ENCODE data around the gene SEC24B. TPM values are rescaled to one million over a fixed set of nuclear protein-coding genes. Genes with fewer than 3 reads are reported as not detected.
A peak's percentile ranks its signal among the peaks of the same experiment; 100 is the strongest.

SEC24B gene
- total RNA-seq, 2 experiments from 2014 or later: 25.8 to 26.0 TPM

- H3K9me3 Mint-ChIP-seq: peaks cover 8% of the 10 kb centered on the region
- intact Hi-C loops (cut with micrococcal nuclease): loop anchor here (5.0 kb wide), 1 partner anchor 140 kb away; the partner anchor contains the start of gene SEC24B
- H3K27ac Mint-ChIP-seq: no peak overlapping the region
- H3K36me3 Mint-ChIP-seq (ENCODE audit: low read depth): peaks cover 32% of the 10 kb centered on the region
- POLR2A ChIA-PET: interaction anchor here (1.0 kb wide), 1 partner anchor 9 kb away, joined by 5 read pairs; no protein-coding TSS in a partner anchor
- ATAC-seq (no peak), DNase-seq (no peak)
- TF ChIP-seq, protein P1, sequence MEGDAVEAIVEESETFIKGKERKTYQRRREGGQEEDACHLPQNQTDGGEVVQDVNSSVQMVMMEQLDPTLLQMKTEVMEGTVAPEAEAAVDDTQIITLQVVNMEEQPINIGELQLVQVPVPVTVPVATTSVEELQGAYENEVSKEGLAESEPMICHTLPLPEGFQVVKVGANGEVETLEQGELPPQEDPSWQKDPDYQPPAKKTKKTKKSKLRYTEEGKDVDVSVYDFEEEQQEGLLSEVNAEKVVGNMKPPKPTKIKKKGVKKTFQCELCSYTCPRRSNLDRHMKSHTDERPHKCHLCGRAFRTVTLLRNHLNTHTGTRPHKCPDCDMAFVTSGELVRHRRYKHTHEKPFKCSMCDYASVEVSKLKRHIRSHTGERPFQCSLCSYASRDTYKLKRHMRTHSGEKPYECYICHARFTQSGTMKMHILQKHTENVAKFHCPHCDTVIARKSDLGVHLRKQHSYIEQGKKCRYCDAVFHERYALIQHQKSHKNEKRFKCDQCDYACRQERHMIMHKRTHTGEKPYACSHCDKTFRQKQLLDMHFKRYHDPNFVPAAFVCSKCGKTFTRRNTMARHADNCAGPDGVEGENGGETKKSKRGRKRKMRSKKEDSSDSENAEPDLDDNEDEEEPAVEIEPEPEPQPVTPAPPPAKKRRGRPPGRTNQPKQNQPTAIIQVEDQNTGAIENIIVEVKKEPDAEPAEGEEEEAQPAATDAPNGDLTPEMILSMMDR (IDR thresholded peaks at IDR 0.05): no peak
- CTCF ChIA-PET: interaction anchor here (0.6 to 2.0 kb wide), 2 partner anchors 10 to 57 kb away, joined by 3 to 14 read pairs; no protein-coding TSS in a partner anchor
- peaks cover 63% of the 10 kb centered on the region for H3K4me1 Mint-ChIP-seq (ENCODE audit: low read depth)
- no peaks in the 10 kb centered on the region for H3K27me3 Mint-ChIP-seq
- no peak overlapping the region for H3K4me3 Mint-ChIP-seq
Measured at GRCh38 chr4:109572154-109572553, 138.5 kb downstream of the SEC24B start.

DNA sequence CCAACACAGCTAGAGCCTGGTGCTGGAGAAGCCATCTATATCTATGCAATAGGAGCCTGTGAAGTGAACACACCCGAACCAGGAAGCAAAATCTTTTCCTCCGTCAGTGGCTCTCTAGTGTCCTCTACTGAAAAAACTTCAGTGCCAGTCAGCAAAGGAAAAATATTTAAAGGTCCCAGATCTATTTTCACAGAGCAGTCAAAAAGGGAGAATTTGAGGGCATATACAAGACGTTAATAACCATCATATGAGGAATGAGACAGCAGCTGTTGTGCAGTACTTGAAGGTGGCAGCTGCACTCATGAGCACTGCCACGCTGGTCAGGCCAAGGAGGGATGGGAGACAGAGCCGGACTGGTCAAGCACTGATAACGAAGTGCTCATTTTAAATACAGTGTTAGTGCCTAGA lies 140.8 kb downstream of the SEC24B start:
- peaks cover 34% of the 10 kb centered on the region for H3K36me3 Mint-ChIP-seq (ENCODE audit: low read depth)
- H3K9me3 Mint-ChIP-seq: peaks cover 9% of the 10 kb centered on the region
- ChIA-PET CTCF (interaction anchor here (1.0 to 1.9 kb wide), 7 partner anchors 10 to 141 kb away, joined by 3 to 8 read pairs (median 4); partner anchors contain the start of genes CASP6 and SEC24B), POLR2A (interaction anchor here (0.6 to 2.7 kb wide), 5 partner anchors 12 to 129 kb away, joined by 3 to 14 read pairs (median 4); partner anchors contain the start of genes CASP6 and MCUB)
- TF ChIP-seq, protein P1 (IDR thresholded peaks at IDR 0.05): no peak
- ATAC-seq (peak; percentile 38), DNase-seq (no peak)
- H3K27me3 Mint-ChIP-seq: no peaks in the 10 kb centered on the region
- intact Hi-C loops (cut with micrococcal nuclease): loop anchor here (5.0 kb wide), 1 partner anchor 142 kb away; the partner anchor contains the start of gene SEC24B
- H3K4me1 Mint-ChIP-seq (ENCODE audit: low read depth): peaks cover 64% of the 10 kb centered on the region
- H3K27ac Mint-ChIP-seq: peak overlapping the region; percentile 77
- H3K4me3 Mint-ChIP-seq: peak overlapping the region; percentile 46

DNA sequence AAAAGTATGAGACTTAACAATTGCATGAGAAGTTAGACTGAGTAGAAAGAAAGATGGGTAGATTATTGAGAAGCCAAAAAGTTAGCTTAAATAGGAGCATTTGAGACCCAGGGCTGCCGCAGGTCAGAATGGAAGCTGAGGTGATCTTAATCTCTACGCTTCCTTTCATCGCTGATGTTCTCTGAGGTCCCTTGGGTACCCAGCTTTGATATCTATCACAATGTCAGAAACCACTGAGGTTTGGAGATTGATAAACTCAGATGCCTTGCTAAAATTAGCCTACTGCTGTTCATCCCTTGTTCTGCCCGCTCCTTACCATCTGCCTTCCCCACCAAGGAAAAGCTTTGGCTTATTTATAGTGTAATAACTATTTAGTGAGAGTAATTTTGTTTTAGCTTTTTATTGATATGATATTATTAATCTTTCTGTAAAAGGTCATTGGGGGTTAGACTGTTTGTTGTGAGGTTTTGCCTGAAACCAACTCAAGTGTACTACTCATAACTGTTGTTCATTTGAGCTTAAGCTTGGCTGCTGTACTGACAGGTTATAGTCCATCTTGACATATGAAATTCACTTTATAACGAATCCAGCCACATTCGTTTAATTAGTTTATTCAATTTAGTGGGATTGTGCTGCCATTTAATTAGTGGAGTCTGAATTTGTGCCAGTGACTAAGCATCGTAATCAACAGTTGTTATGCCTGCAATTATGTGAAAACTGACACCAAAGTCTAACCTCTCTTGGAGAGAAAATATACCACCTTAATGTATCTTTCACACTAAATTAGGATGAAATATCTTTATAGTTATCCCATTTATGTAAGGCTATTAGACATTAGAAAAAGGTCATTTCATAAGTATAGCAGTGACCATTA lies 141.6 kb downstream of the SEC24B start:
- ATAC-seq: peak; percentile 43
- Mint-ChIP-seq H3K27ac (peak overlapping the region; percentile 77), H3K4me1 (ENCODE audit: low read depth) (peaks cover 57% of the 10 kb centered on the region)

DNA sequence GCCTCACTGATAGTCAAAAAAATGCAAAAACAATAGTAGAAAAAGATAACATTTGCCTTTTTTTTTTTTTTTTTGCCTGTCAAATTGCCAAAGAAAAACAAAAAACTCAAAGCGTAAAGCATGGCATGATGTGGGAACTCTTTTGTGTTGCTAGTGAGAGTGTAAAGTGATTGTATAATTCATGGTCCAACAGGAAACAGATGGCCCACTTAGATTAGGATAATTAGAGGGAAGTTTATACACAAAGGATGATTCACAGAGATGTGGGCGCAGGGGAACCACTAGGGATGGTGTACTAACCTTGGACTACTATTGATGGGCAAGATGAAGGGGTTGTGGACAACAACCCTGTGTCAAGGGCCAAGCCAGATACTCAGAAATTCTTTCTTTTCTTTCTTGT lies 142.8 kb downstream of the SEC24B start:
- Mint-ChIP-seq H3K4me3 (no peak overlapping the region), H3K4me1 (ENCODE audit: low read depth) (peaks cover 50% of the 10 kb centered on the region), H3K27ac (peak overlapping the region; percentile 71), H3K9me3 (peaks cover 7% of the 10 kb centered on the region), H3K27me3 (no peaks in the 10 kb centered on the region), H3K36me3 (ENCODE audit: low read depth) (peaks cover 34% of the 10 kb centered on the region)
- TF ChIP-seq, protein P1 (IDR thresholded peaks at IDR 0.05): no peak
- POLR2A ChIA-PET: no interaction called here
- no peak for ATAC-seq
- CTCF ChIA-PET: interaction anchor here (1.0 to 1.2 kb wide), 2 partner anchors 40 to 143 kb away, joined by 3 to 4 read pairs; no protein-coding TSS in a partner anchor
- intact Hi-C loops (cut with micrococcal nuclease): no loop called here
- DNase-seq: no peak

More for the DNA sequence above, 141.6 kb downstream of the SEC24B start:
- ChIA-PET POLR2A (interaction anchor here (0.6 to 2.7 kb wide), 4 partner anchors 12 to 56 kb away, joined by 3 to 14 read pairs (median 4); partner anchors contain the start of gene MCUB), CTCF (interaction anchor here (1.1 to 1.9 kb wide), 5 partner anchors 11 to 128 kb away, joined by 4 to 8 read pairs (median 5); partner anchors contain the start of gene CASP6)
- TF ChIP-seq, protein P1 (IDR thresholded peaks at IDR 0.05): no peak
- intact Hi-C loops (cut with micrococcal nuclease): loop anchor here (5.0 kb wide), 1 partner anchor 143 kb away; the partner anchor contains the start of gene SEC24B
- Mint-ChIP-seq H3K9me3 (peaks cover 8% of the 10 kb centered on the region), H3K36me3 (ENCODE audit: low read depth) (peaks cover 34% of the 10 kb centered on the region), H3K4me3 (peak overlapping the region; percentile 46), H3K27me3 (no peaks in the 10 kb centered on the region)
- peak; percentile 20 for DNase-seq
